GM19099 (cell line): ENCODE data around the gene DYRK1A.

Experiments used
- POLR2A ChIP-seq: IDR thresholded peaks from 3 replicates; pipeline ENCODE4 v1.6.1; 2011; ENCODE audit warnings: low read depth; ENCODE audit not compliant: insufficient read length; ENCODE audit errors: extremely low read depth

DYRK1A gene

DNA sequence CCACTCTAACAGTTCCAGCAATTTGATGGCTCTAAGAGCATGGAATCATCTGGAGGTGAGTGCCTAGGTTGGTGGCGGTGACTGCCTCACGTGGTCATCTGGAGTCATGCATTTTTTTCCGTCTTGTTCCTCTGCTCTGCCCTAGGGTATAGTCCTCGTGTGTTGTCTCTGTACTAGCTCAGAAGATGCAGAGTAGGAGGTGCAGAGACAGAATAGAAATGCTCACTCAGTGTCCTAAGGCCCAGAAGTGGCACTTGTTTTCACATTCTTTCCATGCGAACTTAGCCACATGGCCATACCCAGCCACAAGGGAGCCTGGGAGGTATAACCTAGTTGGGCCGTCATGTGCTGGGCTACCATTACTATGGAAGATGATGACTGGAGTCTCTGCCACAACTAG lies 30.3 kb downstream of the DYRK1A start:
- TF ChIP-seq POLR2A = no peak

DNA sequence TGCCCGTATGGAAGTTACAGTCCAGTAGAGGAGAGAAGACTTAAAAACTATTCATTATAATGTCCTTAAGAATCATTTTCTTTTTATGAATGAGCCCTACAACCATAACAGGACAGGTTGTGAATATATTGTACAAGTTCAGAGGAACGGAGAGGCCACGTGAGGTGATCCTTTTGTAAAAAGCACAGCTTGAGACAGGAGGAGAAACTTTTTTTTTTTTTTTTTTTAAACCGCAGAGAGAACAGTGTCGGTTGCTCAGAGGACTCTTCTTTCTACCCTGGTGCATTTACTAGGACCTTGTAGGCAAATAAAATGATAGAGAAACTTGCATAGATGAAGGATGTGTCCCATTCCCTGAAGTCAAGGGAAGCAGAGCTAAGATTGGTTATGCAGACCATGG lies 32.1 kb downstream of the DYRK1A start:
- no peak for TF ChIP-seq POLR2A

DNA sequence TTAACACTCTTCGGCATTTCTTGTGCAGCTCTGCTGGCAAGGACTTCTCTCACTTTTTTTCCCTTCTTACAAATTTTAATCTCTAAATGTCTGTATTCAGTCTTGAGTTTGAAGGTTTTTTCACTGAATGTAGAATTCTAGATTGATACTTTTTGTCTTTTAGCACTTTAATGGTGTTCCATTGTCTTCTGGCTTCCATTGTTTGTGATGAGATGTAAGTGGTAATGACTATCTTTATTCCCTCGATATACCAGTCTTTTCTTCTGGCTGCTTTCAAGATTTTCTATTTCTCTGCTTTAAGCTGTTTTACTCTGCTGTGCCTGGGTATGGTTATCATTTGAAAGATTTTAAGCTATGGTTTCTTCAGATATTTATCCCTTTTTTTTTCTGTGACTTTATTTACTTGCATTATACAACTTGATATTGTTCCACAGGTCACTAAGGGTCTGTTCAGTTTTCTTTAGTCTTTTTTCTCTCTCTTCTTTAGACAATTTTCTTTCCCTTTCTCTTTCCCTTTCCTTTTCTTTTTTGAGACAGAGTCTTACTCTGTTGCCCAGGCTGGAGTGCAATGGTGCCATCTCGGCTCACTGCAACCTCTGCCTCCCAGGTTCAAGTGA lies 35.8 kb downstream of the DYRK1A start:
- no peak for TF ChIP-seq POLR2A

- no peak for TF ChIP-seq POLR2A
Observed at GRCh38 chr21:37405629-37406028, 39.1 kb downstream of the DYRK1A start.

DNA sequence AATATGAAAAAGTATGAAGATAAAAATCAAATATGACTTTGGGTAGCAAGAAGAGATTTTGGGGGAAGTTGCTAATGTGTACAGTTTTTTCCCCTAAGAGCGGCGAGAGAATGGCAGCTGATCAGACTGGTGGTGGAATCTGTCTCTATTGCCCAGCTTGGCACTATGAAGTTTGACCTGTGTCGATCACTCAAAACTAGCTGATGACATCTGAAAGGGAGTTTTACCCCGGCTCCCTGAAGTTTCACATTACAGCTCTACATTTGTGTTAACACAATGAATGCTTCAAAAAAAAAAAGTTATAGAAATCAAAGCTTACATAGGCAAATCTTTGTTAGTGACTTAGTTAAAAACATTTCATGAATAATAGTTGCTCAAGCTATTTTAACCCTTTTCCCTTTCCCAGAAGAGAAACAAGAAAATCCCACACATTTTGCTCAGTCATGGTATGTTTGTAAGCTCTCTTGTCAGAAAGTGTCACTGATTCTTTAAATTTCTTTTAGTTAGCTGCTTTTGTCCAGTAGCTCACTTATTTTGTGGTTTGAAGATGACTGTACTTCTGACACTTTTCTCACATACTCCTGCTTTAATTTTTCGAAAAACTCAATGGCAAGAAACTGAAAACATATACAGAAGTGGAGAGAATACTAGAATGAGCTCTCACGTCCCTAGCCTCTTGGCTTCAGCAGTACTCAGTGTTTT lies 41.3 kb downstream of the DYRK1A start:
- TF ChIP-seq POLR2A = no peak

- TF ChIP-seq POLR2A = no peak
Observed at GRCh38 chr21:37408464-37409193, 42.1 kb downstream of the DYRK1A start.

DNA sequence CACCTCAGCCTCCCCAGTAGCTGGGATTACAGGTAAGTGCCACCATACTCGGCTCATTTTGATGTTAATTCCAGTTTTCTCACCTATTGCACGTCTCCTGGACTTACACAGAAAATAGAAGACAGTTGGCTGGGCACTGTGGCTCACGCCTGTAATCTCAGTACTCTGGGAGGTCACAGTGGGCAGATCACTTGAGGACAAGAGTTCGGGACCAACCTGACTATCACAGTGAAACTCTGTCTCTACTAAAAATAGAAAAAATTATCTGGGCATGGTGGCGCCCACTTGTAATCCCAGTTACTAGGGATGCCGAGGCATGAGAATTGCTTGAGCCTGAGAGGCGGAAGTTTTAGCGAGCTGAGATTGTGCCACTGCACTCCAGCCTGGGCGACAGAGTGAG lies 44.1 kb downstream of the DYRK1A start:
- no peak for TF ChIP-seq POLR2A

GRCh38 chr21:37412603-37413360 lies 46.2 kb downstream of the DYRK1A start:
- TF ChIP-seq POLR2A = no peak

- no peak for TF ChIP-seq POLR2A
Observed at GRCh38 chr21:37413553-37414291, 47.1 kb downstream of the DYRK1A start.

DNA sequence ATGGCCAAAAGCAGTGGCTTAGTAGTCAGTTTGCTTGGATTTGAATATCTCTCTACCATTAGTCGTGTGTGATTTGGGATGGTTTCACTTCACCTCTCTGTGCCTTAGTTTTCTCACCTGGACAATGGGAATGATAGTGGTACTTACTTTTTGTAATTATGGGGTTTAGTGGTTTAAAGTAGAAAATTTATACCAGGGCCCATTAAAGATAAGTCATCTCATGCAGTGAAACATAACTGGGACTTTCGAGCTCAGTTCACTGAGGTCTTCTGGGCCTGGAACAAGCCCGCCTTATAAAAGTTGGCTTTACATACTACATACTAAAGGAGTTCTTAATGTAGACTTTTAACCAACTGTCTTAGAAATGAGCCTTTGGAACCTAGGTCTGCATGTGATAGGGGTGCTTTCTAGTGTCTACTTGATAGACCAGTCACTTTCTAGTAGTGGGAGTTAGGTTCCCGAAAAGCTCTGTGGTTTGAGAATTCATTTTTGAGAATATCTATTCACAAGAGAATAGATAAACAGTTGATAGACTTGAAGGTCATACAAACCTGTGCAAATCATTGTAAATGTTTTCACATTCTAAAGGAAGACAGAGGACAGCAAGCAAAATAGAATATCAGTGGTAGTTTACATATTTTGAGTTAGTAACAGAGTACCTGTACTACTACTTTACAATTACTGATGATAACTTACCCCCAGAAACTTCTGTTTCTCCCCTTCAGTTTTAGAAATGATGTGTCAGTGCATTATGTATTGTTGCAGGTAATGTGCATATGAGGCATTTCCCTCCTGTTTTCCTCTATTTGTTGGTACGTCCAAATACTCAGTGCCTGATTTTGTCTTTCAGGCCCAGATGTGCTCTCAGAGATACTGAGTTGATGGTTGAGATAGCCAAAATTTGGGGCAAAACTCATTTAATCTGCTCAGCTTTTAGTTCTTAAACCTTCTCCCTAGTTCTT lies 48.0 kb downstream of the DYRK1A start:
- TF ChIP-seq POLR2A = no peak

DNA sequence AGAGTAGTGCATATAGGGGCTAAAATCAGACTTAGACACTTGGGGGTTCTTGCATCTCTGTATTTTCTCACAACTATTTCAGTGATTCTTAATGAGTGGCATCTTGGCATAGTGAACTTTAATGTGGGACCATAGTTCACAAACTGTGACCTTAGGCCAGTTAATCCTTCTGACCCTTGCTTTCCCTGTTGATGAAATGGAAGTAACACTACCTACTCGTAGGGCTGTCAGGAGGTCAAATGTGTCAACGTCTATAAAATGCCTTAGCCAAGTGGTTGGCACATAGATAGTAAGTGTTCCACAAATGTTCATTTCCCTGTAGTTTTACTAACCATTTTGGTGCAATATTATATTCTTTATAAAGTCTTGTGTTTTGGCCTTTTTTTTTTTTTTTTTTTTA lies 49.4 kb downstream of the DYRK1A start:
- no peak for TF ChIP-seq POLR2A

GRCh38 chr21:37416914-37417313 lies 50.3 kb downstream of the DYRK1A start:
- TF ChIP-seq POLR2A = no peak

DNA sequence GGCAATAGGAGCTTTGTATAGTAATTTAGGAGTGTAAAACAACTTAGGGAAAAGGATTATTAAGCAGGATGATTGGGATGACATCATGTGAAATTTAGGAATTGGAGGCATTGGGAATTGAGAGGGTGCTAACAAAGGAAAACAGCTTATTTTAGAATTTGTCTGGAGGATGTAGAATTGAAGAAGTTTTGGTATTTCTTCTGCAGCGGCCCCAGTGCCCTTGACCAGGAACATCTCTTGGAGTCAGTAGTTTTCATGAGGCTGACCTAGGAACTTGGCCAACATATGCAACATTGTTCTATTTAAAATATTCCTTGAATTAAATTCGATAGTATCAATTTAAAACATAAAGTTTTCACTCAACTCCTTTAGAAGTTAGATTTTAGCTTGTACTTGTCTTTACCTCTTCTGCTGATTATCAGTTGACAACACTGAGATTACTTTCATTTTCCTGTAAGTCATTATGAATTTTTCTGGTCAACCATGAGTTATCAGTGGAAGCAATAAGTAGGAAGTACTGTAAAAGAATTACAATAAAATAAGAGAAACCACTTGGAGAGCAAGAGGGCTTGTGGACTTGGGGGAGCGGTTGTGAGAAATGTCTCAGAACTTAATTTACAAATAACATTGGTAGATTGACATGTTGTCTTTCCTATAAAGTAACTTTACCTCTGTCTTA lies 52.8 kb downstream of the DYRK1A start:
- TF ChIP-seq POLR2A = no peak

GRCh38 chr21:37421306-37421705 lies 54.7 kb downstream of the DYRK1A start:
- TF ChIP-seq POLR2A = no peak

GRCh38 chr21:37422382-37422781 lies 55.8 kb downstream of the DYRK1A start:
- TF ChIP-seq POLR2A = no peak
